Mucosa of stomach (tissue), 1 donor: Measurements from ENCODE around the gene E2F6.

Experiments used
- H3K27me3 ChIP-seq: one replicate; pipeline ENCODE4 v1.7.0; 2013; ENCODE audit warnings: mild to moderate bottlenecking, low read length; ENCODE audit not compliant: control insufficient read depth, insufficient read depth
- H3K36me3 ChIP-seq: one replicate; pipeline ENCODE4 v1.7.0; 2013; ENCODE audit warnings: low read length; ENCODE audit not compliant: control insufficient read depth, insufficient read depth
- H3K4me1 ChIP-seq: one replicate; pipeline ENCODE4 v1.7.0; 2013; ENCODE audit warnings: mild to moderate bottlenecking, low read length; ENCODE audit not compliant: control insufficient read depth, insufficient read depth
- H3K4me3 ChIP-seq: one replicate; pipeline ENCODE4 v1.7.0; 2013; ENCODE audit warnings: low read length
- H3K9ac ChIP-seq: one replicate; pipeline ENCODE4 v1.7.0; 2013; ENCODE audit warnings: mild to moderate bottlenecking, low read length, moderate library complexity
- H3K9me3 ChIP-seq: one replicate; pipeline ENCODE4 v1.7.0; 2013; ENCODE audit warnings: mild to moderate bottlenecking, low read length, moderate library complexity; ENCODE audit not compliant: control insufficient read depth
- donor health status: Pancreatic carcinoma.

The E2F6 gene, protein sequence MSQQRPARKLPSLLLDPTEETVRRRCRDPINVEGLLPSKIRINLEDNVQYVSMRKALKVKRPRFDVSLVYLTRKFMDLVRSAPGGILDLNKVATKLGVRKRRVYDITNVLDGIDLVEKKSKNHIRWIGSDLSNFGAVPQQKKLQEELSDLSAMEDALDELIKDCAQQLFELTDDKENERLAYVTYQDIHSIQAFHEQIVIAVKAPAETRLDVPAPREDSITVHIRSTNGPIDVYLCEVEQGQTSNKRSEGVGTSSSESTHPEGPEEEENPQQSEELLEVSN

DNA sequence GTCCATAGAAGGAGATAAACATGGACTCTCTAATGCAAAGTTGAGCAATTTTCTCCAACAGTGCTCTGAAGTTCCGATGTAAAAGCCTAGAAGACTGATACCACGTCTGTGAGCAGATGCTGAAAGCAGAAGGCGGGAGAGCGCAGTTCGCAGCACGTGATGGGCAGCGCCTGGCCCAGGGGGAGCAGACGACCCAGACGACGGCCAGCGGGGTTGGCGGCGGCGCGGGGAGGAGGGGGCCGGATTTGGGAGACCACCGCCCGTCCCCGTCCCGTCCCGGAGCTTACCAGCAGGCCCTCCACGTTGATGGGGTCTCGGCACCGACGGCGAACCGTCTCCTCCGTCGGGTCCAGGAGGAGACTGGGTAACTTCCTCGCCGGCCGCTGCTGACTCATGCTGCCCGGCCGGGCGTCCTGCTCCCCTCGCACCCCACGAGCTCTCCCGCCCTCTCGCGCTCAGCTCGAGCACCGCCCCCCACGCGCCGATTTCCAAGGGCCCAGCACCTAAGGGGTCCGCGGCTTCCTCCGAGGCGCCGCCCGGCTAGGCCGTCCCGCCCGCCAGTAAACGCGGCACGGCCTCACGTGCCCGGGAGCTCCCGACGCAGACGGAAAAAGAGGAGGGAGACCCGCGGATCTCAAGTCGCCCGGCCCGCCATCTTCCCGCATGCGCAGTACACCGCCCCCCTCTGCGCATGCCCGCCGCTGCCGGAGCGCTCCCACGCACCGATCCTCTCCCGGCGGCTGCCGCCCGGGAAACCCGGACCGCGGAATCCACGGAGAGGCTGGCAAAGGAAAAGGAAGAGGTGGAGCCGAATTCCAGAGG is at the start of gene E2F6:
TSS of gene E2F6 (minus strand) at position 677 of the 822 bp plus-strand sequence. CDS start at position 395, 282 bp downstream.
- no peaks in the 10 kb centered on the region for H3K27me3 ChIP-seq
- H3K9ac ChIP-seq, result peak within 1 kb of the TSS; percentile 49
- no peaks in the 10 kb centered on the region for H3K36me3 ChIP-seq
- H3K4me3 ChIP-seq, result peak within 1 kb of the TSS; percentile 53
- H3K4me1 ChIP-seq, result no peaks in the 10 kb centered on the region
- H3K9me3 ChIP-seq, result no peaks in the 10 kb centered on the region

DNA sequence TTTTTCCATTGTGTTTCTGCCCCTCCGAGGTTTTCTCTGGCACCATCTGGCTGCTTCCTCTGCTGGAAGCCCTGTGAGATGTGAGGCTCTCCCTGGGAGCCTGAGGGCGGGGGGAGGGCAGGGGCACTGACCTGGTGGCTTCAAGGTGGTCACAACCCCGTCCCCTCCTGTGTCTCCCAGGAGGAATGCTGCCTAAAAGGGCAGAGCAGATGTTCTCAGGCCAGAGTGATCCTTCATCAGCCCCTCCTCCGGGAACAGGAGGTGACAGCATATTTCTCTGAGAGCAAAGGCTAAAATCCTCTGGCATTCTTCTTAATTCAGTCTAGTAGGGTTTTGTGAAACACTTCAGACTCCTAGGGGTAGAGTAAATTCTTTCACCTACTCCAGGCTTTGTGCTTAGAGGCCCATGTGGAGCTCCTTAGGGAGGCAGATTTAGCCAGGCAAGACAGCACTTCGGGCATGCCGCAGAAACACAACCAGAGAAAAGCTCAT is 49.6 kb upstream of the E2F6 start:
- no peak overlapping the region for H3K9ac ChIP-seq
- H3K4me3 ChIP-seq, result no peak overlapping the region
- H3K27me3 ChIP-seq, result no peaks in the 10 kb centered on the region
- no peaks in the 10 kb centered on the region for H3K36me3 ChIP-seq
- no peaks in the 10 kb centered on the region for H3K4me1 ChIP-seq
- H3K9me3 ChIP-seq, result no peaks in the 10 kb centered on the region

DNA sequence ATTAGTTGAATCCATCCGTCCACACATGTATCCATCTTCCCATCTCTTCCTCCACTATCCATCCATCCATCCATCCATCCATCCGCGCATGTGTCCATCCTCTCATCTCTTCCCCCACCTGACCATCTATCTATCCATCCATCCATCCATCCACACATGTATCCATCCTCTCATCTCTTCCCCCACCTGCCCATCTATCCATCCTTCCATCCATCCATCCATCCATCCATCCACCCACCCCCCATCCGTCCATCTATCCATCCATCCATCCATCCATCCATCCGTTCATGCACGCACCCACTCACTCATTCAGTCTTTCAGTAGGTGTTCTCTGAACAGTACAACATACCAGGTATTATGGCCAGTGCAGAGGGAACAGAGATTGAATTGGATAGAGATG is 48.9 kb upstream of the E2F6 start:
- no peaks in the 10 kb centered on the region for H3K4me1 ChIP-seq
- H3K36me3 ChIP-seq, result no peaks in the 10 kb centered on the region
- no peak overlapping the region for H3K9ac ChIP-seq
- no peaks in the 10 kb centered on the region for H3K27me3 ChIP-seq
- no peaks in the 10 kb centered on the region for H3K9me3 ChIP-seq
- H3K4me3 ChIP-seq, result no peak overlapping the region

DNA sequence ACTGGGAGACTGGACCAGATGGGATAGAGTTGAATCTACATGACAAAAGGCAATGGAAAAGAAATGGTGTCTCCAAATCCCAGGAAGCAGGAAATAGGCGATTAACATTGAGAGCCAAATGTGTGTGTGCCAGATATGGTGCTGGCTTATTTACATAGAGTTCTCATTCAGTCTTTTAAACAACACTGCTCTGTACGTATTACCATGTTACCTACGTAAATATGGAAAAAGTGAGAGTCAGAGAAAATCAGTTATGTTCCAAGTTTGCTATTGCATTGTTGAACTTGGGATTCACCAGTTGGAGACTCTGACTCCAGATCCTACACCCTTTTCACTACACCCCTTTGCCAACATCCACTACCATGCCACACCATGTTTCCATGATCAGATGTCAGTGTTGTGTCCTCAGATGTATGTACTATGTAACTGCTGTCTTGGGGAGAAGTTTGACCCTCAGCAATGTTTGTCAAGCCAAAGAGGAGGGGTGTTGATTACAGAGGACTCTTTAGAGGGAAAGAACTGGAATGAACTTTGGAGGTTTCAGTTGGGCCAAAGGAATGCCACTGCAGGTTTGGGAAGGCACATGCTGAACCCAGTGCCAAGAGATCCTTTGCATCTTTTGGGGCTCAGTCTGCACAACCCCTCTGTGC is 48.2 kb upstream of the E2F6 start:
- H3K9me3 ChIP-seq, result no peaks in the 10 kb centered on the region
- no peak overlapping the region for H3K9ac ChIP-seq
- no peak overlapping the region for H3K4me3 ChIP-seq
- no peaks in the 10 kb centered on the region for H3K4me1 ChIP-seq
- no peaks in the 10 kb centered on the region for H3K36me3 ChIP-seq
- no peaks in the 10 kb centered on the region for H3K27me3 ChIP-seq

DNA sequence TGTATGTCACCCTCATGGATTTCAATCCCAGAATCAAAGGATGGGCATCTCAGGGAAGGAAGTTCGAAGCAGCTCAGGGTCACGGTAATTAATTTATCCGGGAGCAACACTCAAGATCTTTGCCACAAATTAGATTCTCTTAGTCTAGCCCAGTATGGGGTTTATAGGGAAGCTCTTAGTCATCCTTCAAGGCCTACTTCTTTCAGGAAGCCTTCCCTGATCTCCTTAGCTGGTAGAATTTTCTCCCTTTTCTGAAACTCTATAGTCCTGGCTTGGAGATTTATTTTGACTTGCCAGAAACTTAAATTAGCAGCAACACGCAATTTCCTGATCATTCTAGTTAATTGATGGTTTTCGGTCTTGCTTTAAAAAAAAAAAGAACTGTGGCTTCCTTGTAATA is 47.4 kb upstream of the E2F6 start:
- Histone ChIP-seq H3K9ac (no peak overlapping the region), H3K36me3 (no peaks in the 10 kb centered on the region), H3K27me3 (no peaks in the 10 kb centered on the region), H3K9me3 (no peaks in the 10 kb centered on the region), H3K4me1 (no peaks in the 10 kb centered on the region), H3K4me3 (no peak overlapping the region)

DNA sequence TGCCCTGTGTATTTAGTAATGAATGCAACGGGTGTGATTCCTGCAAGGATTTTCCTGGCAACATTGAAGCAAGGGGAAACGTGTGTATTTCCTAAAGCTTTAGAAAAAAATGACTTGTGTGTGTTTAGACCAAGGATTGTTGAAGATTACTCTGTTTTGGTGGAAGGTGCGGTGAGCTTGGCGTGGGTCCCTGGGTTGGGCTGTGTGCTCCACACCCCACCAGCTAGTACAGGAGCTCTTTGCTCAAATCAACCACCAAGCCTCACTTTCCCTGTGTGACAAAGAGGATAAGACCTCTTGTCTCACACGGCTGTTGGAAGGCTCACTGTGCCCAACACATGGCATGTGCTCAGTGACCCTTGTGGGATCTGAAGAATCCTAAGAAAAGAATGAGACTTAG is 46.5 kb upstream of the E2F6 start:
- Histone ChIP-seq H3K36me3 (no peaks in the 10 kb centered on the region), H3K27me3 (no peaks in the 10 kb centered on the region), H3K9ac (no peak overlapping the region), H3K4me3 (no peak overlapping the region), H3K4me1 (no peaks in the 10 kb centered on the region), H3K9me3 (no peaks in the 10 kb centered on the region)

DNA sequence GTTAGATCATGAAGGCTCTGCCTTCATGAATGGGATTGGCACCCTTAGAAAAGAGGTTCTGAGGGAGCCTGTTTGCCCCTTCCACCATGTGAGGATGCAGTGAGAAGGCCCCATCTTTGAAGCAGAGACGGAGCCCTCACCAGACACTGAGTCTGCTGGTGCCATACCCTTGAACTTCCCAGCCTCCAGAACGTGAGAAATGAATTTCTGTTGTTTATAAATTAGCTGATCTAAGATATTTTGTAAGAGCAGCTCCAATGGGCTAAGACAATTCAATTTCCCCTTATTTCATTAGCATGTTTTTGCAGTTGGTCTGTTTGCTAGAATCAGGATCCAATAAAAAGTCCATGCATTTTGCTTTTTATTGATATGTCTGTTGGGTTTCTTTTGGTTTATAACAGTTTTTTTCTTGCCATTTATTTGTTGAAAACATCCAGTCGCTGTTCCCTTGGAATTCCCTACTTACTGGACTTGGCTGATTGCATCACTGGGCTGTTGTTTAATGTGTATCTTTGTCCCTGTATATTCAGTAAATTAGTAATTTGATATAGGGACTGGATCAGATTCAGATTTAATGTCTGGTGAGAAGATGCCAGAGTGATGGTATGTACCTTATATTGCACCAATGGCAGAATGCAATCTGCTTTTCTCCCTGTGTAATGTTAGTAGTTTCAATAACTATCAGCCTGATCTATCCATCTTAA is 43.8 kb upstream of the E2F6 start:
- no peaks in the 10 kb centered on the region for H3K4me1 ChIP-seq
- no peak overlapping the region for H3K4me3 ChIP-seq
- no peaks in the 10 kb centered on the region for H3K27me3 ChIP-seq
- no peaks in the 10 kb centered on the region for H3K36me3 ChIP-seq
- H3K9me3 ChIP-seq, result no peaks in the 10 kb centered on the region
- H3K9ac ChIP-seq, result no peak overlapping the region

DNA sequence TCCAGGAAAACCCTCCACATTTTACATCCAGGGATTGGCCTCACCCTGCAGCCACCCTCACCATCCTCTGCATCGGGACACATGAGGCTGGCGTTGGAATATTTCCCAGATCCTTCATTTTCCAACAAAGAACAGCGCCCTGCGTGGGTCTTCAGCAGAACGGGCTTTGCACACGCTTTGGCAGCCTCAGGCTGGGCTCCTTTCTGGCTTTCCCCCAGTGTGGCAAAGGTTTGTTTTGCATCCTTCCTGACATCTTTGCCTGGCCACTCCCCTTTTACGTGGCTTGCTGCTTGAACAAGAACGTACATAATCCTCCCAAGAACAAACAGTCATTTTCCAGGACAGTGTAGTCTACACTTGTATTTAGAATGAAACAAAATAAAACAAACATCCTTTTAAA is 42.3 kb upstream of the E2F6 start:
- Histone ChIP-seq H3K36me3 (no peaks in the 10 kb centered on the region), H3K9me3 (no peaks in the 10 kb centered on the region), H3K27me3 (no peaks in the 10 kb centered on the region), H3K4me3 (no peak overlapping the region), H3K4me1 (no peaks in the 10 kb centered on the region), H3K9ac (no peak overlapping the region)

DNA sequence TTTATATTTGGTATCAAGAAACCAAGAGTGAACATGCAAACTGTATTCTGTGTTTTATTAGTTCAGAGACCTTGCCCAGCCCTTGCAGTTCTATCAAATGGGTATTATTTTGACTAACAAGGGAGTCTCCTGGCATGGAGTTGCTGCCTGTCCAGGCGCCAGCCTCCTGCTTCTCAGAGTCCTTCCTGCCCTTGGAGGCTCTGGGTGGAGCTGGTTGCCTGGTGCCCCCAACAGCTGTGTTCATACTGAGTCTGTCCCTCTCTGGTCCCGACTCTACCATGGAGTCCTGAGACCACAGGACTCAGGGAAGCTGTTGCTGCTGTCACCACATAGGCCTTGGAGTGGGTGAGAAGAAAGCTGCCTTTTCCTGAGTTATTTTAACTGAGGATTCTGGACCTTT is 41.6 kb upstream of the E2F6 start:
- Histone ChIP-seq H3K4me1 (no peaks in the 10 kb centered on the region), H3K4me3 (no peak overlapping the region), H3K9ac (no peak overlapping the region), H3K36me3 (no peaks in the 10 kb centered on the region), H3K9me3 (no peaks in the 10 kb centered on the region), H3K27me3 (no peaks in the 10 kb centered on the region)

DNA sequence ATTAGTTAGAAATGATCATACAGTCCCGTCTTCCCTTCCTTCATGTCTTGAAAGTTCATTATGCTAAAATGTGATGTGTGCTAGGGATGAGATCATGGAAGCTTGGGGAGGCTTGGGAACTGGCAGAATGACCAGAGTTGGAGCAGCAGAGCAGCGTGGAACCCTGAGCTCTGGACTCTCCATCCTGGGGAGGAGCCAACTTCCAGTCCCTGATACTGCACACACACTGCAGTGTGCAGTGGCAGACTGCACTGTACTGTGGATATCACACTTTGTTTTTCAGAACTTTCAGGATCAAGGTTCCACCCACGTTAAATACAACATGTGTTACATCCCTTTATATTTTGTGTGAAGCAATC is 40.6 kb upstream of the E2F6 start:
- Histone ChIP-seq H3K4me3 (no peak overlapping the region), H3K9ac (no peak overlapping the region), H3K4me1 (no peaks in the 10 kb centered on the region), H3K9me3 (no peaks in the 10 kb centered on the region), H3K36me3 (no peaks in the 10 kb centered on the region), H3K27me3 (no peaks in the 10 kb centered on the region)

DNA sequence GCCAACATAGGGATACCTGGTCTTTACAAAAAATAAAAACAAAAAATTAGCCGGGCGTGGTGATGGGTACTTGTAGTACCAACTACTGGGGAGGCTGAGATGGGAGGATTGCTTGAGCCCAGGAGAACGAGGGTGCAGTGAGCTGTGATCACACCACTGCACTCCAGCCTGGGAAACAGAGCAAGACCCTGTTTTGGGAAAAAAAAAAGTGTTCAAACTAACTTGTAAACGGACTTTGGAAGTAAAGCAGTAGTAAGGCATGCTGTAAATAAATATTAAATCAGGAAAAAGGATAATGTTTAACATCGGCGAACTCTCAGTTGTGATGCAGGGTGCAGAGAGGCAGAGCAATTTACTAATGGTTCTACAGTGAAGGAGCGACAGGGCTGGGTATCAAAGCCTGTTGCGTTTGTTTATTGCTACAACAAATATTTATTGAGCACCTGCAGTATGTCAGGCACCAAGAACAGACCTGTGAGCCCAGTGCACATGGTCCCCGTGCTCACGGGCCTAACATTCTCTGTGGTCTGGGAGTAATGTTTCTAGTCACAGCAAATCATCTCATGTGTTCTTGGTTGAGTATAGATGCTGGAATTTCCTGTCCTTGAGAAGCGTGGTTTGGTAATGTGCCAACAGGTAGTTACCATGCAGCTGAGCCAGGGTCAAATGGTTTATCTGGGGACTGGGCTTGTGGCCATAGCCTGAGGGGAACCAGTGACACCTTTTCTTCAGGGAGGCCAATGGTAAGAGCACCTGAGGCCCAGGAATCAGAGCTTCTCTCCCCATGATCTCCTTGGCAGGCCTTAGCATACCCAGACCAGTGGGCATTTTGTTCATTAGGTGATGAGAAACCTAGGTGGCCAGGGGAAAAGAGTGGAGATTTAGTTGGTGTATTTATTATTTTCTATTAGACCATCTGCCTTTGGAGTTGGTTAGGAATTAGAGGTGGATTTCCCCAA is 40.0 kb upstream of the E2F6 start:
- no peaks in the 10 kb centered on the region for H3K9me3 ChIP-seq
- H3K4me1 ChIP-seq, result peaks cover under 1% of the 10 kb centered on the region
- no peak overlapping the region for H3K4me3 ChIP-seq
- H3K9ac ChIP-seq, result no peak overlapping the region
- H3K27me3 ChIP-seq, result no peaks in the 10 kb centered on the region
- H3K36me3 ChIP-seq, result no peaks in the 10 kb centered on the region
